ENCODE measurements around the gene CD300LG.
A peak's percentile ranks its signal among the peaks of the same experiment; 100 is the strongest.
"Not testable (repeated sequence)": the region's sequence is repeated elsewhere in the genome, so short reads cannot be mapped to it uniquely, and the experiment has no call there.

Gene CD300LG

DNA sequence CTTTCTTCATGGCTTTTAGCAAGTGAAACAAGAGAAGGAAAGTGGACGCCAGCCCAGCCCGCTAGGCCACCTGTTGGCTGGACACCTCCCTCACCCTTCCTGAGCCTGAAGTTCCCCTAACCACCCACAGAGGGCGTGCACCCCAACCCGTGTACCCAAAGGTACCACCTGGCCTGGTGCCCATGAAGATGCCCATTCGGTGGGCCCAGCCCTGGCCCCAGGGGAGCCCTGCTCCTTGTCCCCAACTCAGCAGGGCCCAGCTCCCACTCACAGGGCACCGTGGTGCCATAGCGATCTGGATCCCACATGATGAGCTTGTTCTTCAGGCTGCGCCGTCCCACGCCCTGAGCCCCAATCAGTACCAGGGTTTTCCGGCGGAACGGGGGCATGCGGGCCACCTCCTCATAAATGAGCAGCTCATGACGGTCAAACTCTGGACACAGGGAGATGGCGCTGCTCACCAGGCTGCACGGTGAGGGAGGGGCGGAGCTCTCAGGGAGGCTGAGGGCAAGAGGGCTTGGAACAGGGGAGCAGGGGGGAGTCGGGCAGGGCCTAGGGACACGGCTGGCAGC, 33.5 kb downstream of the CD300LG start:
- DNase-seq = peak; percentile 61

DNA sequence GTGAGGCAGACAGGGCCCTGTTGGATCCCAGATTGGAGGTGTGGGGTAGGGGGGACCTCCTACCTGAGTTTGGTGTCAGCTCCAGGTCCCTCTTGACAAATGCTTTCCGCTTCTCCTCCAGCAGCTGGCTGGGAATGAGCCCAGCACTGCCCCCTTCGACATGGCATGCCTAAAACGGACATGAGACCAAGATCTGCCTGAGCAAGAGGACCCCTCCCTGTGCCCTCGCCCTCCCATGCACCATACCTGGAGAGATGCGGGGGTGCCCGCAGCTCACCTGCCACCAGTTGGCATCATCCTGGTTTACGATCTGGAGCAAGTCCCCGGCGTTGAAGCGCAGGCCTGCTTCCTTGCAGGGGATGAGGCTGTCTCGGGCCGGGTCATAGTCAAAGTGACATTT, 34.2 kb downstream of the CD300LG start:
- no peak for DNase-seq

DNA sequence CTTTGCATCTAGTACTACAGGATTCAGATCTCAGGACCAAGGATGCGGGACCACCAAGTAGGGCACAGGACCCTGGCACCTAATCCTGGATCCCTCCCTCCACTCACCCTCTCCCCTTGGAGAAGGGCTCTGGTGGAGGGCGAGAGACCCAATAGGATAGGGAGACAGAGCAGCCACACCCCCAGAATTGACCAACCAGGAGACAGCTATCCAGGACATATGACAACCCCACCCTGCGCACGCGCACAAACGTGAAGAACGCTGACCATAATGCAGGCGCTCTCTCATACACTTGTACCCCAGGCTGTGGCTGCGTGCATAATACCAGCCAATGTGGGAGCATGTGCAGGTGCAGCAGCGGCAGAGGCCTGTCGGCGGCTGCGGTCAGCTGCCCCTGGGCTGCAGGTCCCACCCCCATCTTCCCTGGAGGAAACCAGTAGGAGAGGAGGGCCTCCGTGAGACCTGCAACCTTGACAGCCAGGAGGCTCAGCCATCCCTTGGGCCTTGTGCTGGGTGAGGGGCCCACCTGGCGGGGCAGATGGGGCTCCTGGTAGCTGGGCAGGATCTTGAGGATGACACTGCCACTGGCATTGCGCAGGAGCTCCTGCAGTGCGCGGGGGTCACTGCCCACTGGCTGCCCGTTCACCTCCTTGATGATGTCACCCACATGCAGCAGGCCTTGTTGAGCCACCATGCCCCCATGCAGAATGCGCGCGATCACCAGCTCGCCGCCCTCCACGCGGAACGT, 35.0 kb downstream of the CD300LG start:
- no peak for DNase-seq

DNA sequence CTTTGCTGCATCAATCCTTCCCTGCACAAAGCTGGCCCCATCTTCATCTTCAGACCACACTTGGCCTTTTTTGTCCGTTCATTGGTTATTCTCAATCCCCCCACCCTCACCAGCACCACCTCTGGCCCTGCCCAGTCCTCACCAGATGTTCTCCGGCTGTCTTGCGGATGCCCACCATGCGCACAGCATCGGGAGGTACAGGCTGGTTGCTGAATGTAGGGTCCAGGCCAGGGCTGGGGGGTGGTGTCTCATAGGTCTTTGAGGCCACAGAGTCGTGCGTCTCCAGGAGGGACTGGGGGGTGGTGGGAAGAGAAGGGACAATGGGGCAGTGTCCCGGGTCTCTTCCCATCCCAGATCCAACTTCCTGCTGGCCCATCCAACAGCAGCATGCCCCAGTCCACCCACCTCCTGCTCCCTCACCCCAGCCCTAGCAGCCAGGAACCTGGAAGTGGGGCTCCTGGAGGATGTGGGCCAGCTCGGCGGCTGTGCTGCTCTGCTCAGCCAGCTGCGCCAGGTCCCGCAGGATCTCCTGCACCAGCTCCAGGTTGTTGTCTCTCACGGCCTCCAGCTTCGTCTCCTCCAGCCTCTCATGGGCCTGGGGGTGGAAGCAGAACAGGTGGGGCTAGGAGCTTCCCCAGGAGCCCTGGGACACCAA, 35.9 kb downstream of the CD300LG start:
- DNase-seq = no peak

DNA sequence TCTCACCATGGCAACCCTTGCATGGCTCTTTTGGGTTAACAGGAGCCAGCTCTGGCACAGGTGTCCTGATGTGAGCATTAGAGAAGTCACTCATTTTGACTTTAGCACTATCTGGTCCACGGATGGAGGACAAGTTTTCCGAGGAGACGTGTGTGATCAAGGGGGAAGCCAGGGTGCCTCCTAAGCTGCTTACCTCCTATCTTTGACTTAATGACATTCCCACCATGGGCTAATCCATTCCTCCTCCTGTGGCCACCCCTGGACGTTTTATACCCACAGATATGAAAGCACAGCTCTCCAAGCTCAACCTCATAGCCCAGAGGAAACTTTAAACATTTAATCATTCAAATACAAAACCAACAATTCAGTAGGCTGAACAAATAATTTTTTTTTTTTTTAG, 41.6 kb downstream of the CD300LG start:
- DNase-seq = peak; percentile 87

DNA sequence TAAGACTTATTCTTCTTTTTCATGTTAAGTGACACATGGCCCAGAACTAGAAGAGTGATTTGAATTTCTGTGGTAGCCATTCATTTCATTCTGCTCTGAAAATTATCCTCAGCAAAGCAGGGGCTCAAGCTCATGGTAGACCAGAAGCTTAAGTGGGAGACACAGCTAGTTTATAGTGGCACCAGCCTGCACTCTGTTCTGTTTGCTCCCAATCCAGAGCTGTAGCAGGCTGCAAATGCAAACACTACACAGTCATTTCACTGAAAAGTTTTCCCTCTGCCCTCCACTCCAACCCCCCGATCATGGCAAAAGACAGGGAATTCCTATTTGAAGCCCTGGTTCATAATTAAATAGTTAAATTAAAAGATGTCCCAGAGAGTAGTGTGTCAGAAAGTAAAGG, 43.3 kb downstream of the CD300LG start:
- DNase-seq = no peak

DNA sequence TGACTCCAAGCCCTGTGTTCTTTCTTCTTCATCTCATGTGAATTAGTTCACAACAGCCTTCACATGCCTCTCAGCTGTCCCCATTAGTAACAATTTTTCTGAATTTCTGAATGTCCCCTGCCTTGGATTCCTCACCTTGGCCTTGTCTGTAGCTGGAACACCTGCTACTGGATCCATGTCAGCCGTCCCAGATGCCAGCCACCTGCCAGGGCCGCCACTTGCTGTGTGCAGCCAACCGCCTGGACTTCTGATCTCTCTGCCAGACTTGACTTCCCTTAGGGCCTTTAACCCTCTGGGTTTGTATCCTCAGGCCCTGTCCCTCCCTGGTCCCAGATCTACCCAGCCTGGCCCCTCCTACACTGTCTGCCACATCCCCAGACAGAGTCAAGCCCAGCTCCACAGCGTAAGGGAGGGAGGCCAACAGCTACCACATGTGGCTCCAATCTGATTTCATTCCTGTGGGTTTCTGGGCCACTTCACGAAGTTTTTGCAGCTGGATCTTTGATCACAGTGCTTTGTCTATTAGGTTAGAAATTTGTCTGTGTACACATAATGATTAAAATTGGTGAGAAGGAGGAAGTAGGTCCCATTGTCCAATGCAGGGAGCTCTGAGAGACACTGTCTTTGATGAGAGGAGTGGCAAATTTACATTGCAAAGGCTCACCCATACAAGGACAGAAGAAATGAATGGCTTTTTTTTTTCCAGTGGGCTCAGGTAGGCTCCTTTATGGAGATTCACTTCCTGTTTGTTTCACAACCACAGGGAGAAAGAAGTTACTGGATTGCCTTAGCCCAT, 45.1 kb downstream of the CD300LG start:
- no peak for DNase-seq

DNA sequence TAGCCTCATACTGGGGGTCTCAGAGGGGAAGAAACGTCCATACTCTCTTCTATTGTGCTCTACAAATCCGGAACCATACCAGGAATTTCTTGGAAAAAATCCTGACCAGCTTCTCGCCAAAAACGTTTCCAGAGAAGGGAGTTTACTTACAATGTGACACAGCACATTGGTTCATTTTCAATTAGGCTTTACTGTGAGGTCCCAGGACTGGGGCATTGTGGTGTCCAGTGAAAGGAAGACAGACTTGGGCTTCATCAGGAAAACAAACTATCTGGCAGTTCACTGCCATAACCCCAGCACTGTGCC, 45.6 kb downstream of the CD300LG start:
- no peak for DNase-seq

DNA sequence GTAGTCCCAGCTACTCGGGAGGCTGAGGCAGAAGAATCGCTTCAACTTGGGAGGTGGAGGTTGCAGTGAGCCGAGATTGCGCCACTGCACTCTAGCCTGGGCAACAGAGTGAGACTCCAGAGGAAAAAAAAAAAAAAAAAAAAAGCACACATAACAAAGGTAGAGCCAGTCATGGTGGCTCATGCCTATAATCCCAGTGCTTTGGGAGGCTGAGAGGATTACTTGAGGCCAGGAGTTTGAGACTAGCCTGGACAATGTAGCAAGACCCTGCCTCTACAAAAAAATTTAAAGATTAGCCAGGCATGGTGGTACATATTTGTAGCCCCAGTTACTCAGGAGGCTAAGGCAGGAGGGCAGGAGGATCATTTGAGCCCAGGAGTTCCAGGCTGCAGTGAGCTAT, 47.5 kb downstream of the CD300LG start:
- DNase-seq = not testable (repeated sequence)

DNA sequence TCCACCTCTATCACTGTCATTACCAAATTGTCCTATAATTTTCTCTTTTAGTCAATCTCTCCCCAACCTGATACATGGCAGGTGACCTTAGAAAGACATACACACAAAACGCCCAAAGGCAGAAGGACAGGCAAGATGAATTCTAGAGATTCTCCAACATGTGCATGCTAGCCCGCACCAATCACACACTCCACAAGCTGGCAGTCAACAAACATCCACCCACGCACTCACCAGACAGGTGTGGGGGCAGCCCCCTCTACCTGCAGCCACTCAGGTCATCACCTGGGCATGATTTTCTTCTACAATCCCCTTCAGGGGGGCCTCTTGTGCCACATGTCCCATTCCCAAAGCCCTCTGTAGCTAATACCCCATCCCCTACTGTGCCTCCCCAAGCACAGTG, 50.9 kb downstream of the CD300LG start:
- DNase-seq = no peak

DNA sequence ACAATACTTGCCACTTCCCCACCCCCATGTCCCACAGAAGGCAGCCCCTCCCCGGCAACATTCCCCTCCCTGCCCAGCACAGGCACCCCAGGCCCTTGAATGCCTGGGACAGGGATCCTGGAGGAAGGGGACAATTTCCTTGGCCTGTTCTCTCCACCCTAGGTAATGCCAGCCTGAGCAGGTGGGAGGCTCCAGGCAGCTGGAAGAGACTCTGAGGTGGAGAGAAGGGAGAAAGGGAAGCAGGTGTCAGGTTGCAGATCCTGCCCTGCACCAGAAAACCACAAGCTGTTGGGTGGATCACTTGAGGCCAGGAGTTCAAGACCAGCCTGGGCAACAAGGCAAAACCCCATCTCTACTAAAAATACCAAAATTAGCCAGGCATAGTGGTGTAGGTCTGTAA, 51.5 kb downstream of the CD300LG start:
- no peak for DNase-seq

DNA sequence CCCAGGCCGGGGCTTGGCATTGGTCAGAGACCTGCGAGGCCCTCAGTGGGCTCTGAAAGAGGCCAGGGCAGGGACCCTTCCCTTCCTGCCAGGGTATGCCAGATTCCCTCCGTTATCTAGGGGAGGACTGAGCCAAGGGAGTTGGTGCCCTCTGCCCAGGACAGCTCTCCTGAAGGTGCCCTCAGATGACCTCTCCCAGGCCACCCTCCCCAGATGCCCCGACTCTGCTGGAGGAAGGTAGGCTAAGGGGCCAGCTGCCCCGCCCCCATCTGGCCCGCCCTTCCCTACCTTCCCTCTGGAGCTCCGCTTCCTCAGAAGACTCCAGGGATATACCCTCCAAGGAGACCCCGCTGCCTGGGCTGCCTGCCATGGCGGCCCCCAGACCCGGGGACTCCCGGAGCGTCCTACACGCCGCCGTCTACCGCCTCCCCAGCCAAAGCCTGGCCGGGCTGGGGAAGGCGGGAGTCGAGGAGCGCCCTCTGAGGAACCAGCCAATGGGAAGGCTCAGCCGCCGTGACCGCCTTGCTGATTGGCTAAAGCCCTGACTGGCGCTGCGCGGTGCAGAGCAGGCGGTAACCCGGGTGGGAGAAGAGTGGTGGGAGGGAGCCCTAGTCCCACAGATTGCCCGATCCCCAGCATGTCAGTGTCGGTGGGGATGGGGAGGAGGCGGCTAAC, 53.3 kb downstream of the CD300LG start:
- DNase-seq = peak; percentile 98

DNA sequence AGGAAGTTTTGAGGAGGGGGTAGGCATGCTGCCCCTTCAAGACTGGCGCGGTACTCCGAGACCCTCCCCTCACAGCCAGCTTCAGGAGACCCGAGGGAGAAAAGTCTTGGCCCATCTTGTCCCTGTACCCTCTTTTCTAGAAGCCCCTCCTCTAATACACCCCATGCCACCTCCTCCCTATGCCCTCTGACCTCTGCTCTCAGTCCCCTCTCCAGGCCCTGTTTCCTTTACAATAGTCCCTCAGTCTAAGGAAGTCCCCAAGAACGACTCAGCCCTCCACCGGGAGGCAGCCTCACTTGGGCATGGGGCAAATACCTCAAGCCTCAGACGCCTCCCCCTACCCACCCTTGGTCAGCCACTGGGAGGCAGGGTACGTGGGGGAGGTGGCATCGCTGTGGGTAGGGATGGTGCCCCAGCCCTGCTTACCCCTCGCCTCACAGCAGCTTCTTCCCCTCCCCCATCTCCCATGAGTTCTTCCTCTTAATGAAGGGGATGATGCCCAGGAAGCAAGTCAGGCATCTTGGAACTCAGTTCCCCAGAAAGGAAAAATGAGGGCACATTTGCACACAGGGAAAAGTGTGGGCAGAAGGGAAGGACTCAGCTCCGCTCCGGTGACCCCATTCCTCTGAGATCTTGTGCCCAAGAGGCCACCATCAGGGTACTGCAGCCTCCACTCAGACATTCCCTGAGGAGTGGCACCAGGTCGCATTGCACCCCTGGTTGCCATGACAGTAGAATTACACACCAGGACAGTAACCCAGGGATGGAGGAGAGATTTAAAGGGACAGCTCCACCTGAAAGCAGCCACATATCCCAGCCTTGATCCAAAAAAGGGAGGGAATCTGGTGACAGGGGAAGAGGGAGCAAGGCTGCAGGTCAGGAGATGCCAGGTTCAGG, 54.1 kb downstream of the CD300LG start:
- peak; percentile 53 for DNase-seq

DNA sequence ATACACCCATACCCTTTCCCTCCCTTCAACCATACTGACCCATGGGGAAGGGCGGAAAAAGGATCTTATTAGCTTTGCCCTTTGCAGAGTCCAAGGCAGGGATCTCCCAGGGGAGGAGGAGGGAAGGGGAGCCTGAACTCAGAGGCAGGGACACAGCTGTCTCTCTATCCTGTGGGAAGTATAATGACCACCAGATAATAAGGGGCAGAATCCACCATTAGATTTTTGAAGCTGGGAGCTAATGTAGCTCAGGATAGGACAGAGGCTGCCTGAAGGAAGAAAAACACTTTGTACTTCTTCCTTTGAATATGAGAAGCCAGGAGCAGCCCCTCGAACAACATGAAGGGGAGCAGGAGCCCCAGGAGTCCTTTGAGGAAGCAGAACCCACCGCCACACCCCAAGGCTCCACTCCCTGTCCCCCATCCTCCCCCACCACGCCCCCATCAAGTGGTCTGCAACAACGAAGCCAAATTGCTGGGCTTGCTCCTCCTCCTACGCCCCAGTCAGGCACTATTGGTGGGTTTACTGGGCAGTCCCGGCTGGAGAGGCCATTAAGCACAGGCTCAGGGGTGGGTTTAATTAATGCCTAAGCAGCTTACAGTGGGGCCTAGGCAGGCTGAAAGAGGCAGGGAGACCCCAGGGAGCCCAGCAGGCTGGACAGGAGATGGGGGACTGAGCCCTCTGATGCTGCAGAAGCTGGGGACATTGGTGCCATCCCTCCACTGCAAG, 55.0 kb downstream of the CD300LG start:
- peak; percentile 96 for DNase-seq

DNA sequence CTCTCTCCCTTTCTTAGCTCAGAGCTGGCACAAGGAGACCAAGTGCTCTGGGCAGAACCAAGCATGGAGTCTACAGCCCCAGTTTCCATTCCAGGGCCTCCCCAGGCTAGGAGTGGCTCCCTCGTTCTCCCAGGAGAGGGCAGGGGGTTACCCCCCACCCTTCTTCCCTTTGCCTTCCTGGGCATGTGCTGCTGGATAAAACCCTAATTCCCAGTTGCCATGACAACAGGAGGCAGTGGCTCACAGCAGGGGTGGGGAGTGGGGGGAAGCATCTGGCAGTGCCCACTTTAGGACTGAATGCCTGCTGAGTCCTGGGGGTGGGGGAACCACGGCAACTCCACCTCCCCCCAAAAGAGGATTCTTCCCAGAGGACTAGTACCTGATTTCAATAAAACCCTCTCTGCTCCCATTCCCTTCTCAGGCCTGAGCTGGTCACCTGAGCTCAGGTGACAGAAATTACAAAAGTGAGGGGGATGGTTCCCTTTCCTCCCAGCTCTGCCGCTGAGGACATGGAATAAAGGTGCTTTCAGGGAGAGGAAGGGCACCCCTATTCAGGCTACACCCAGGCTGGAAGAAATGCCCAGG, 58.5 kb downstream of the CD300LG start:
- peak; percentile 88 for DNase-seq

DNA sequence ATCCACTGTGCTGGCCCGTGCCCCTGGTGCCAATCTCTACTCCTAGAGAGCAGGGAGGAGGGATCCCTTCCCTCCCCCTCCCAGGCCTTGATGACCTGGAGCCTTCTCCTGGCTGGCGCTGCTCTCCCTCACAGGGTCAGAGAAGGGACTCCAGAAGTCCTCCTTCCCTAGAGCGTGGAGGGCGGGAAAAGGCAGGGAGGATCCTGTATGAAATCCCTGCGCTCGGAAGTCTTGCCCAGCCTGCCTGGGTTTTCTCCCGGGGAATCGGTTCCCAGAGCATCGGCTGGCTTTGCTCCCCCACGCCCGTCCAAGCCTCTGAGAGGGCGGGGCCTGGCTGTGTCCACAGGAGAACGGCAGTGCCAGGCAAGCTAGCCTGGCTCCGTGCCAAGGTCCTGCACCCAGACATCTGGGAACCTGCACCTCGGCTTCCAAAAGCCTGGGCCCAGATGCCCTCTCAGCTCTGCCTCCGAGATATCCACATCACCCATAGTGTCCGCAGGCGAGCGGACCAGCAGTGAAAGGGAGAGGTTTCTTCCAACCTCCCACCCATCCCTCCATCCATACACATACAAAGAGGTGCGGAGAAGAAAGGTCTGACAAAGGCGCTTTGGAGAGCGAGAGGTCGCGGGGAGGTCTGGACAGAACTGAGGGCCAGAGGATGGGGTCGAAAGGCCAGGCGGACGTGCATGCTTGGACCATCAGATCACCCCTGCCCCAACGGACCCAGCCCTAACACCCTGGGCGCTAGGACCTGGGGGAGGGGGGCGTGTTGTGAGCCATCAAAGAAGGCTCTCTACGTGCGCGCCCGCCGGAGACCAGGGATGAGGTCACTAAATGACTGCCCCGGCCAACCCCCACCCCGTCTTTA, 59.2 kb downstream of the CD300LG start:
- peak; percentile 83 for DNase-seq

DNA sequence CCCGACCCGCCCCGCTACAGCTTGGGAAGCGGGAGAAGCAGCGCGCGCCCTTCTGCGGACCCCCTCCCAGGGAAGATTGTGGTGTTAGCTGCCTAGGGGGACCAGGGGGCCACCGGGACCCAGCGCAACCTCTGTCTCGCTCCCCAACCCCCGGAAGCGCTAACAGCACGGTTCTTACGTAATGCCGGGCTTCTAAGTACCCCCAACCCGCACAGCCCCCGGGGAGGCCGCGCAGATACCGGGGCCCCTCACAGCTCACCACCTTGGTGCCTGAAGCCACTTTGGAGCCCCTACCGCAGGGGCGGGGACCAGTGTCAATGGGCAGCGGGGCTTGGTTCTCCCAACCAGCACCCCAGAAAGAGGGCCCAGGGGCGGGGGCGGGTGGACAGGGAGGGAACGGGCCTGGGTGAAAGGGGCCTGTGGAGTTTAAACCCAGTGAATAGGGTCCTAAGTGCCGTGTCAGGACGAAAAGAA, 60.0 kb downstream of the CD300LG start:
- no peak for DNase-seq

DNA sequence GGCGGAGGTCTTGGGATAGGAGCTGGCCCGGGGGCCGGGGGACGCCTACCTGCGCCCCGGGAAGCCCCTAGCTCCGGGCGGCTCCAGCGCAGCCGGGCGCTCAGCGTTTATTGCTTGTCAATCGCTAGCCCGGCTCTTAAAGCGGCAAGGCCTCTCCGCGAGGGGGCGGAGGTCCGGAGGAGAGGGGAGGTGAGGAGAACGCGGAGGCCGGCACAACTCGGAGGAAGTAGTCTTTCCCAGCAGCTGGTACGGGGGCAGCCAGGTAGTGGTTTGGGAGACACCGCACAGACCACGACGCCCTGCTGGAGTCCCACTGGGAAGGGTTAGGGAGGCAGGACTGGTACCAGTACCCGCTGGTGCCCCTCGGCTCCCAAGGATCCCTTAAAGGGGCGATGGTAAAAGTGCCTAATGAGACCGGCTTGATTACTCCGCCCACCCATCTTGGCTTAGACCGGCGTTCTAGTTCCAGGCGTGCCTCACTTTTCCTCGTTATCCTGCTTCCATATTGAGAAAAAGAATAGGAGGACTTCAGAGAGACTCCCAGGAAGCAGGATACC, 60.5 kb downstream of the CD300LG start, which contains the start of gene MPP2:
Gene MPP2, minus strand, starts transcription at position 112 of the 557 bp plus-strand sequence. CDS start 3,076 bp downstream, outside the sequence.
- DNase-seq = peak; percentile 93
